Transverse colon (tissue), 4 donors: ENCODE results near the gene RAN.

ENCODE experiments used
- POLR2A ChIP-seq: fragments of 450-650 bp; IDR thresholded peaks from one replicate; pipeline ENCODE4 v1.6.1; 2016; ENCODE audit warnings: antibody characterized with exemption, mild to moderate bottlenecking, moderate library complexity
- POLR2AphosphoS5 ChIP-seq, 3 donors: sonication (generic); formaldehyde crosslinking; IDR thresholded peaks; one replicate each; pipeline ENCODE4 v1.6.1; 2016; ENCODE audit warnings: antibody characterized with exemption in 3 of 3
- TF ChIP-seq, protein P1 (sequence below), 5 experiments: fragments of 200-600 bp in 3 of 5; fragments of 450-650 bp in 2 of 5; sonication (generic) in 3 of 5; IDR thresholded peaks; 1 replicate in 2 of 5; 2 replicates in 3 of 5; pipeline ENCODE4 v1.5.1; 2016 to 2017; ENCODE audit warnings: antibody characterized with exemption in 5 of 5, inconsistent platforms in 3 of 5, mild to moderate bottlenecking in 2 of 5, moderate library complexity in 1 of 5

DNA sequence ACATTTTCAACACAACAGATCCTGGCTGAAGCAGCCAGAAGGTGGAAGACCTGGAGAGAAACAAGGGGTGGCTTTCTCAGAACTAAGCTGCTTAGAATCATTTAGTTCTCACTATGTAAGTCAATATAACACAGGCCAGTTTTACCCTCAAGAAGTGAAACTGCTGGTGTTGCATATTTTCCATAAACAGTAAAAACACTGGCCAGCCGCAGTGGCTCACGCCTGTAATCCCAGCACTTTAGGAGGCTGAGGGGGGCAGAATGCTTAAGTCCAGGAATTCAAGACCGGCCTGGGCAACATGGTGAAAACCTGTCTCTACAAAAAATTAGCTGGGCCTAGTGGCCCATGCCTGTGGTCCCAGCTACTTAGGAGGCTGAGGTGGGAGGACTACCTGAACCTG, 44.4 kb upstream of the RAN start:
- TF ChIP-seq POLR2AphosphoS5 (IDR thresholded peaks at IDR 0.05): no peak
- no peak for TF ChIP-seq POLR2A
- TF ChIP-seq, protein P1, sequence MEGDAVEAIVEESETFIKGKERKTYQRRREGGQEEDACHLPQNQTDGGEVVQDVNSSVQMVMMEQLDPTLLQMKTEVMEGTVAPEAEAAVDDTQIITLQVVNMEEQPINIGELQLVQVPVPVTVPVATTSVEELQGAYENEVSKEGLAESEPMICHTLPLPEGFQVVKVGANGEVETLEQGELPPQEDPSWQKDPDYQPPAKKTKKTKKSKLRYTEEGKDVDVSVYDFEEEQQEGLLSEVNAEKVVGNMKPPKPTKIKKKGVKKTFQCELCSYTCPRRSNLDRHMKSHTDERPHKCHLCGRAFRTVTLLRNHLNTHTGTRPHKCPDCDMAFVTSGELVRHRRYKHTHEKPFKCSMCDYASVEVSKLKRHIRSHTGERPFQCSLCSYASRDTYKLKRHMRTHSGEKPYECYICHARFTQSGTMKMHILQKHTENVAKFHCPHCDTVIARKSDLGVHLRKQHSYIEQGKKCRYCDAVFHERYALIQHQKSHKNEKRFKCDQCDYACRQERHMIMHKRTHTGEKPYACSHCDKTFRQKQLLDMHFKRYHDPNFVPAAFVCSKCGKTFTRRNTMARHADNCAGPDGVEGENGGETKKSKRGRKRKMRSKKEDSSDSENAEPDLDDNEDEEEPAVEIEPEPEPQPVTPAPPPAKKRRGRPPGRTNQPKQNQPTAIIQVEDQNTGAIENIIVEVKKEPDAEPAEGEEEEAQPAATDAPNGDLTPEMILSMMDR (IDR thresholded peaks at IDR 0.05): no peak
